SH-SY5Y (cell line): Measurements from ENCODE around the gene RABGAP1L.

Experiments used
- GATA2 ChIP-seq: IDR thresholded peaks from 2 replicates; pipeline ENCODE4 v1.6.1; 2011; ENCODE audit warnings: mild to moderate bottlenecking, low read depth, low read length
- GATA3 ChIP-seq: IDR thresholded peaks from 2 replicates; pipeline ENCODE4 v1.6.1; 2011; ENCODE audit warnings: low read depth, mild to moderate bottlenecking, low read length, moderate library complexity

DNA sequence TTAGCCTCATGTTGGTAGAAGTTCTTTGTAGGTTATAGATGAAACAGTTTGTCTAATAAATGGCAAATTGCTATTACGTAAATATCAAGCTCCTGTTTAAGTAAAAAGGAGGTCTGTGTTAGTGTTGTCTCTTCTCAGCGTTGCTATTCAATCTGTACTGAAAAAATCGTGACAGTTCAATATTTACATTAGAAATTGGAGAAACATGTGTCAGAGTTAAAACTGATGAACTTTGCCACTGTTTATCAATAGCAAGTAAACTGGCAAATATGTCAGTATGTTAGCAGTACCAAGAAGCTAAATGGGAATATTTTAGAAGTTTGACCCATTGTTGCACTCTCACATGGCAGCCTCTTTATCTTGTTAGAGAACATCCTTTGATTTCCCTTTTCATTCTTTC lies 506.9 kb downstream of the RABGAP1L start:
- no peak for TF ChIP-seq GATA2
- no peak for TF ChIP-seq GATA3
